Activated naive CD4-positive, alpha-beta T cell treated with anti-CD3 and anti-CD28 coated beads for 36 hours (primary cell): ENCODE results near the gene MAT2B. TPM values are rescaled to one million over a fixed set of nuclear protein-coding genes. Genes with fewer than 3 reads are reported as not detected.
A peak's percentile ranks its signal among the peaks of the same experiment; 100 is the strongest.

ENCODE experiments used
- CTCF ChIA-PET: fragments of 350-600 bp; sonication (Branson Sonifier 250); formaldehyde crosslinking; loops from one replicate; lab custom pipeline; 2021; ENCODE audit warnings: antibody characterized with exemption; lab: Charles Lee
- DNase-seq: peaks from one replicate; pipeline ENCODE4 v3.0.0-alpha.2; 2020
- H3K27ac Mint-ChIP-seq: one replicate; pipeline ENCODE4 v1.8.0; 2021; ENCODE audit warnings: mild to moderate bottlenecking, mixed read lengths
- H3K27me3 Mint-ChIP-seq: one replicate; pipeline ENCODE4 v1.8.0; 2021; ENCODE audit warnings: low read depth, mixed read lengths
- H3K36me3 Mint-ChIP-seq: one replicate; pipeline ENCODE4 v1.8.0; 2021; ENCODE audit warnings: low read depth, mixed read lengths
- H3K4me1 Mint-ChIP-seq: one replicate; pipeline ENCODE4 v1.8.0; 2021; ENCODE audit warnings: low read depth, mixed read lengths
- H3K4me3 Mint-ChIP-seq: one replicate; pipeline ENCODE4 v1.8.0; 2021; ENCODE audit warnings: mild to moderate bottlenecking, moderate library complexity, mixed read lengths
- H3K9me3 Mint-ChIP-seq: one replicate; pipeline ENCODE4 v1.8.0; 2021; ENCODE audit warnings: mixed read lengths
- intact Hi-C: fragments of 100-400 bp; cut with micrococcal nuclease; formaldehyde crosslinking; loops from one replicate; pipeline ENCODE4 v1.15.1; 2023
- total RNA-seq, 2 experiments: library from RNA; stranded (reverse); gene quantifications; one replicate each; pipeline ENCODE4 v1.2.3, GENCODE V29; 2021

The MAT2B gene
- total RNA-seq, 2 experiments from 2014 or later: 87.6 to 88.7 TPM

GRCh38 chr5:163475411-163475810 is 30.0 kb upstream of the MAT2B start:
- Mint-ChIP-seq H3K4me3 (no peak overlapping the region), H3K4me1 (peaks cover 7% of the 10 kb centered on the region), H3K27ac (no peak overlapping the region), H3K36me3 (peaks cover 42% of the 10 kb centered on the region), H3K9me3 (no peaks in the 10 kb centered on the region), H3K27me3 (no peaks in the 10 kb centered on the region)
- DNase-seq: no peak
- CTCF ChIA-PET: interaction anchor here (1.1 kb wide), 1 partner anchor 11 kb away, joined by 3 read pairs; no protein-coding TSS in a partner anchor
- intact Hi-C loops: no loop called here

- Mint-ChIP-seq H3K9me3 (no peaks in the 10 kb centered on the region), H3K36me3 (peaks cover 38% of the 10 kb centered on the region), H3K27me3 (no peaks in the 10 kb centered on the region), H3K4me1 (peaks cover 9% of the 10 kb centered on the region), H3K27ac (no peak overlapping the region), H3K4me3 (no peak overlapping the region)
- DNase-seq: no peak
- intact Hi-C loops: no loop called here
- CTCF ChIA-PET: no interaction called here
Measured at GRCh38 chr5:163478126-163478981, 27.1 kb upstream of the MAT2B start.

- Mint-ChIP-seq H3K27me3 (no peaks in the 10 kb centered on the region), H3K27ac (no peak overlapping the region), H3K9me3 (no peaks in the 10 kb centered on the region), H3K4me1 (peaks cover 9% of the 10 kb centered on the region), H3K36me3 (peaks cover 35% of the 10 kb centered on the region), H3K4me3 (no peak overlapping the region)
- DNase-seq: no peak
- CTCF ChIA-PET: no interaction called here
- intact Hi-C loops: no loop called here
Measured at GRCh38 chr5:163478982-163479271, 26.5 kb upstream of the MAT2B start.

- Mint-ChIP-seq H3K9me3 (no peaks in the 10 kb centered on the region), H3K4me1 (no peaks in the 10 kb centered on the region), H3K27ac (no peak overlapping the region), H3K36me3 (peaks cover 24% of the 10 kb centered on the region), H3K27me3 (no peaks in the 10 kb centered on the region), H3K4me3 (no peak overlapping the region)
- intact Hi-C loops: no loop called here
- DNase-seq: no peak
- CTCF ChIA-PET: interaction anchor here (0.9 to 1.5 kb wide), 4 partner anchors 13 to 28 kb away, joined by 3 to 5 read pairs (median 4); no protein-coding TSS in a partner anchor
Measured at GRCh38 chr5:163489055-163489744, 16.2 kb upstream of the MAT2B start.

GRCh38 chr5:163489745-163490075 is 15.7 kb upstream of the MAT2B start:
- Mint-ChIP-seq H3K36me3 (peaks cover 21% of the 10 kb centered on the region), H3K9me3 (no peaks in the 10 kb centered on the region), H3K4me1 (no peaks in the 10 kb centered on the region), H3K27me3 (no peaks in the 10 kb centered on the region), H3K27ac (no peak overlapping the region), H3K4me3 (no peak overlapping the region)
- CTCF ChIA-PET: interaction anchor here (1.1 to 1.5 kb wide), 2 partner anchors 17 to 28 kb away, joined by 5 read pairs; no protein-coding TSS in a partner anchor
- intact Hi-C loops: no loop called here
- no peak for DNase-seq

- peaks cover 4% of the 10 kb centered on the region for H3K36me3 Mint-ChIP-seq
- intact Hi-C loops: no loop called here
- H3K4me3 Mint-ChIP-seq: no peak overlapping the region
- H3K9me3 Mint-ChIP-seq: no peaks in the 10 kb centered on the region
- H3K27ac Mint-ChIP-seq: no peak overlapping the region
- no peaks in the 10 kb centered on the region for H3K27me3 Mint-ChIP-seq
- no peaks in the 10 kb centered on the region for H3K4me1 Mint-ChIP-seq
- CTCF ChIA-PET: interaction anchor here (0.6 kb wide), 1 partner anchor 27 kb away, joined by 3 read pairs; no protein-coding TSS in a partner anchor
- no peak for DNase-seq
Measured at GRCh38 chr5:163496286-163496685, 9.1 kb upstream of the MAT2B start.

GRCh38 chr5:163497315-163497714 is 8.1 kb upstream of the MAT2B start:
- Mint-ChIP-seq H3K4me3 (no peak overlapping the region), H3K4me1 (peaks cover under 1% of the 10 kb centered on the region), H3K27ac (no peak overlapping the region), H3K9me3 (no peaks in the 10 kb centered on the region), H3K36me3 (no peaks in the 10 kb centered on the region), H3K27me3 (no peaks in the 10 kb centered on the region)
- CTCF ChIA-PET: no interaction called here
- intact Hi-C loops: no loop called here
- DNase-seq: no peak

GRCh38 chr5:163498886-163499285 is 6.5 kb upstream of the MAT2B start:
- Mint-ChIP-seq H3K4me3 (no peak overlapping the region), H3K4me1 (peaks cover 8% of the 10 kb centered on the region), H3K27ac (no peak overlapping the region), H3K27me3 (no peaks in the 10 kb centered on the region), H3K9me3 (no peaks in the 10 kb centered on the region), H3K36me3 (no peaks in the 10 kb centered on the region)
- CTCF ChIA-PET: interaction anchor here (0.6 kb wide), 2 partner anchors 22 to 32 kb away, joined by 3 to 7 read pairs; no protein-coding TSS in a partner anchor
- DNase-seq: no peak
- intact Hi-C loops: no loop called here

- Mint-ChIP-seq H3K4me3 (peak overlapping the region; percentile 85), H3K9me3 (no peaks in the 10 kb centered on the region), H3K27ac (peak overlapping the region; percentile 98), H3K27me3 (no peaks in the 10 kb centered on the region), H3K4me1 (peaks cover 11% of the 10 kb centered on the region), H3K36me3 (peaks cover 7% of the 10 kb centered on the region)
- no peak for DNase-seq
- CTCF ChIA-PET: interaction anchor here (0.7 to 1.5 kb wide), 7 partner anchors 11 to 64 kb away, joined by 3 to 5 read pairs (median 3); partner anchors contain the start of gene HMMR
- intact Hi-C loops: no loop called here
Measured at GRCh38 chr5:163502521-163502920, 2.9 kb upstream of the MAT2B start.

GRCh38 chr5:163503106-163504078 is 2.0 kb upstream of the MAT2B start:
- Mint-ChIP-seq H3K27ac (peak overlapping the region; percentile 98), H3K4me3 (peak overlapping the region; percentile 85), H3K9me3 (no peaks in the 10 kb centered on the region), H3K4me1 (peaks cover 19% of the 10 kb centered on the region), H3K36me3 (peaks cover 8% of the 10 kb centered on the region), H3K27me3 (no peaks in the 10 kb centered on the region)
- CTCF ChIA-PET: interaction anchor here (0.7 to 1.5 kb wide), 8 partner anchors 12 to 65 kb away, joined by 3 to 5 read pairs (median 3); partner anchors contain the start of gene HMMR
- DNase-seq: peak; percentile 68
- intact Hi-C loops: loop anchor here (1.0 kb wide), 1 partner anchor 30 kb away; no protein-coding TSS in a partner anchor

GRCh38 chr5:163504079-163504931 is 1.1 kb upstream of the MAT2B start:
- CTCF ChIA-PET: interaction anchor here (0.9 to 2.0 kb wide), 6 partner anchors 13 to 66 kb away, joined by 3 to 6 read pairs (median 4); partner anchors contain the start of genes HMMR and NUDCD2
- Mint-ChIP-seq H3K36me3 (peaks cover 10% of the 10 kb centered on the region), H3K4me1 (peaks cover 22% of the 10 kb centered on the region), H3K27me3 (no peaks in the 10 kb centered on the region), H3K4me3 (peak overlapping the region; percentile 85), H3K9me3 (no peaks in the 10 kb centered on the region), H3K27ac (peak overlapping the region; percentile 98)
- peak; percentile 50 for DNase-seq
- intact Hi-C loops: no loop called here
